ENCODE results near the gene COL4A1.

COL4A1 gene

GRCh38 chr13:110154410-110154933, 152.5 kb downstream of the COL4A1 start:
- DNase-seq, result peak; percentile 72

- no peak for DNase-seq
Observed at GRCh38 chr13:110152351-110152750, 154.6 kb downstream of the COL4A1 start.

DNA sequence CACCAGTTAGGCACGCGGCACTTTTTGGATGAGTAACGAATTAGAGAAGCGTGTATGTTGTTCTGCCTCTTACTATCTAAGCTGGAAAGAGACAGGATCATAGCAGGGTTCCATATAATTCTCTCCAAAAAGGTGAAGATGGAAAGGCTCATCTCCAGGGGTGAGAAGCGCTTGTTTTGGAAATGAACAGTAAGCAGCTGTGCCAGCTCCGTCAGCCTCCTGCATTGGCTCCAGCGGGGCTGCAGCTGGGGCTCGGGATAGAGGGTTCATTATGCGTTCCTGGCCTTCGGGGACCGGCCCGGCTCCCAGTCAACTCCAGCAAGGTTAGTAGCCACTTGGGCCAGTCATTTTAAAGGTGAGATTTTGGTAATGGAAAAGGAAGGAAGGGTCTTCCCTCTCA, 155.5 kb downstream of the COL4A1 start:
- DNase-seq, result no peak

- DNase-seq, result no peak
Observed at GRCh38 chr13:110150384-110151101, 156.4 kb downstream of the COL4A1 start.

DNA sequence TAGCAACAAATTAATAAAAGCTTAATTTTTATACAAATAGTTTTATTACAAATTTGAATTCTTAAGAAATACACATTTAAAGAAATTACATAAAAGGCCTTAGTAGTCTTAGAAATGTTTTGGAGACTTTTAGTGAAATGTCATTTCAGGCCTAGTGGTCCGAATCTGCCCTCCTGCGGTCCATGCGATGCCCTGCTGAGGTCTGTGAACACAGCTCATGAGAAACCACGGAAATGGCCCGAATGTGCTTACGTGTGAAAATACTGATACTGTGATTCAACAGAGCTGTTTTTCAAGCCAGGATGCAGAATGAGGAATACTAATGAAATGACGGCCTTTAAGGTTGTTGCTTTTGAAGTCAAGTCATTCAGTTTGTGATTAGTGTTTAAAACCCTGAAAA, 157.9 kb downstream of the COL4A1 start:
- no peak for DNase-seq

DNA sequence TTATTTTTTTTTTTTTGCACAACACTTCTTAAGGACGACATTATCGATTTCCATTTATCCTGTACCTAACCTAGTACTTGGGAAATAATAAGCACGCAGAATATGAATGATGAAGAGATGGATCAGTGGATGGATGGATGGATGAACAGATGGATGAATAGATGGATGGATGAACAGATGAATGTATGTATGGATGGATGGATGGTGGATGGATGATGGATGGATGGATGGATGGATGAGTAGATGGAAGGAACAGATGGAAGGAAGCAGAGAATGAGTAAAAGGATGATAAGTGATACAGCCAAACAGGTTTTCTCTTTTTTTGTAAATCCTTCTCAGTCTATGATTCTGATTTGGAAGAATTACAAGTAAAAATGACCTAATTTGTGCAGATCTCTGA, 166.9 kb downstream of the COL4A1 start:
- DNase-seq, result no peak

DNA sequence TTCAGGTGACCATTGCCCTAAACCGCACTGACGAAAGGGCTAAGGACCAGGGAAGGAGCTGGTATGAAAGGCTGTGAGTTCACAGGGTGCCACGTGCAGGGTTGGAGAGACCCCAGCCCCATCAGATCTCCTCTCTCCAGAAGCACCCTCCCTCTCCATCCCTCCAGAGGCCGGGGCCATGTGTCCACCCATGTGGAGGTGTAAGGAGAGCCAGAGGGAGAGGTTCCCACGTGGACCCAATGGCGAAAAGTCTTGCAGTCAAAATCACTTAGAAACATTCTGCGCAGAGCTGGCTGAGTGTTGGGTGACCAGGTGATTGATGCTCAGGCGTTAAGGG, 168.3 kb downstream of the COL4A1 start:
- no peak for DNase-seq

GRCh38 chr13:110138010-110138699, 168.8 kb downstream of the COL4A1 start:
- peak; percentile 89 for DNase-seq

DNA sequence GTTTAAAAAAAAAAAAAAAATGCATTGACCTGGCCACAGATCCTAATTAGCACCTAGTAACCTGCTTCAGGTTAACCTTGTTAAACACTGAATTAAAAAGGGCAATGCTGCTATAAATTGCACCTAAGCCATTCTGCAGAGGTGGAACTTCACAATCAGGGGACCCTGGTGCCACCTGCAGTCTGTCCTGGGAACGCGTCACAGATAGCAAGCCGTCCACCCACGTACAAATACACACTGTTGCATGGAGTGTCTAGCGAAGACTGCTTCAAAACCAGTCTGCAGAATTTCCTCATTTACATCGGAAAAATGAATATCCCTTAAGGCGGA, 169.3 kb downstream of the COL4A1 start:
- no peak for DNase-seq

GRCh38 chr13:110136660-110137585, 170.0 kb downstream of the COL4A1 start:
- DNase-seq, result peak; percentile 36

DNA sequence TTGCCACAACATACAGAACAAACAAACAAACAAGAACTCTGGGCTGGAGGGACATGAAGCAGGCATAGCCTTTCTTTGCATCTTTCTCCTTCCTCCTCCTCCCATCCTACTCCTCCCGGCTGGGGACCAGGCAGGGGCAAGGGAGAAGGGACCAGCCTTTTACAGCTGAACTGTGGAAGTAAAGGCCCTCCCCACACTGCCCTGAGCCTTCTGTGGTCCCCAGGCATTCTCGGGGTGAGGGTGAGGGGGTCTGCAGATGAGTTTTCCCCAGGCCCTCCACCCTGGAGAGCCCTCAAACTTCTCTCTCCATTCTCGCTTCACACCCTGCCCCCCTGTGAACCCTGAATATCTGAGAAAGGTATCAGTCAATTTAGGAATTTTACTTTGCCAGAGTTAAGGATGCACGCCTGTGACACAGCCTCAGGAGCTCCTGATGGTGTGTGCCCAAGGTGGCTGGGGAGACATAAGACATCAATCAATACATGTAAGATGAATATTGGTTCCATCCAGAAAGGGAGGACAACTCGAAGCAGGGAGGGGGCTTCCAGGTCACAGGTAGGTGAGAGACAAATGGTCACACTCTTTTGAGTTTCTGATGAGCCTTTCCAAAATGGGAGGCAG, 170.9 kb downstream of the COL4A1 start:
- DNase-seq, result no peak

DNA sequence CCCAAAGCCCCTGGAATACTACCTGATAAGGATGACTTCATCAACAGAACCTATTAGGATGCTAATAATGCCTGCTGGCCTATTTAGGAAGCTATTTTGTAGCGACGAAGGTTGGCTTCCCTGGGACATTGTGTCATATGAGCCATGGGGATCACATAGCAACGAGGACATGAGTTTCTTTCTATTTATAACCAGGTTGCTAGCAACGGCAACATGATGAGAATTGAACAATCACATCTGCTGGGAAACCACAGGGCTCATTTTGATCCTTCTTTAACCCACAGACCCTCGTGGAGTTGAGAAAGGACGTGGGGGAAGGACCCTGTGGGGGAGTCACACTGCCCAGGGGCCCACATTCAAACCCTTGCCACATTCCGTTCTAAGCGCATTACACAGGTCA, 172.2 kb downstream of the COL4A1 start:
- DNase-seq, result peak; percentile 56

DNA sequence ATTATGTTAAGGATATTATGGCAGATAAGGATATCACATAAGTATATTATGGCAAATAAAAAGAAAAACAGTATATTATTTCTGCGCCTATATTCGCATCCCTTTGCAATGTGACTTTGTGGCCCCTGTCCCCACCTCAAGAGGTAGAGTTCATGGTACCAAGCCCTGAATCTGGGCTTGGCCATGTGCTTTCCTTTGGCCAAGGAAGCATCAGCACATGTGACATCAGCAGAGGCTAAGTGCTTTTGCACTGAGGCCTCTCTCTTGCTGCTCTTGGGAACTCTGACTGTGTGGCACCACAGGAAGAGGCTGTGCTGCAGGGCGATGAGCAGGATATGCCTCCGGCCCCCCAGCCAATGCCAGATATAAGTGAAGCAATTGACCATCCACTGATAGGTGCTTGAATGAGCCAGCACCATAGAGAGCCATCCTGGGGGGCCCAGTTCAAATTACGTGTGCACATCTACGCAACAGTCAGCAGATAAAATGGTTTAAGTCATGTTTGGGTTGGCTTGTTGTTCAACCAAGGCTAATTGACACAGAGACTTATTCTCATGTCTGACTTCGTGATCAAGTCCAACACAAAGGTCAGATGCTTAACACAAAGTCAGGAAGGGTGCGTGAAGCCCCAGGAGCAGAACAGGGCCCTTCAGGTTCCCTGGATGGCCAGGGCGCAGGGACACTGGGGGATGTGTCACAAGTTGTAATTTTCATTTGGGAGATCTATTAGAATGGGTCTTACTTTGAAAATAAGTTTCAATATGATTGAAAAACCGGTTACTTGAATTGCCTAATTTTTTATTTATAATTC, 173.3 kb downstream of the COL4A1 start:
- DNase-seq, result no peak

DNA sequence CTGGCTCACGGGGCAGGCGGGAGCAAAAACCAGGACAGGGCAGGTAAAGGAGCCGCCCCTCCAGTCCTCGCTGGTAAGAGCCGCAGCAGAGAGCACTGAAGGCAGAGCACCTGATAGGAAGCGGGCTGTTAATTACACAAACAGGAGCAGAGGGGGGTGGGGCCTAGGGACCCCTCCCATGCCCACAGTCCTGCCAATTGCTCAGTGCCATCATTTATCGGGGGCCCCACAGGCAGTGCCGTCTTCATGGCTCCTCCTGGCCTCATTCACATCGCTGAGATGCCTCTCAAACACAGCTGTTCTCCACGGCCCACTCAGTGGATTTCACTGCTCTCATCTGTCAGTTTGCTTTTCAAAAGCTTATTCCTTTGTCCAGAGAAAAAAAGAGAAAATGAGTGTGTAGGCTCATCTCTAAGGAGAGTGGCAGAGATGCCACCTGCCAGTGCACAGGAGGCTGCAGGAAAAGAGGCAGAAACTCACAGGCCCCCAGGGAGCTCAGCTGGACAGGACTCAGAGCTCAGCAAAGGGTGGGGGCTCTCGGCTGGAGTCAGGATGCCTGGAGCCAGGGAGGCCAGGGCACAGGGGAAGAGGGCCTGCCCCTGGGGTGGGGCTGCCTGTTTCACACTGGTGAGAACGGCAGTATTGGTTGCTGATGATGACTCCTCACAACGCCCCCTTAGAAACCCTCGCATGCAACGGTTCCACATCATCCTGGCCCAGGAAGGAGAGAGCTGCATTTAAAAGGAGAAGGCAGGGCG, 174.6 kb downstream of the COL4A1 start:
- no peak for DNase-seq

DNA sequence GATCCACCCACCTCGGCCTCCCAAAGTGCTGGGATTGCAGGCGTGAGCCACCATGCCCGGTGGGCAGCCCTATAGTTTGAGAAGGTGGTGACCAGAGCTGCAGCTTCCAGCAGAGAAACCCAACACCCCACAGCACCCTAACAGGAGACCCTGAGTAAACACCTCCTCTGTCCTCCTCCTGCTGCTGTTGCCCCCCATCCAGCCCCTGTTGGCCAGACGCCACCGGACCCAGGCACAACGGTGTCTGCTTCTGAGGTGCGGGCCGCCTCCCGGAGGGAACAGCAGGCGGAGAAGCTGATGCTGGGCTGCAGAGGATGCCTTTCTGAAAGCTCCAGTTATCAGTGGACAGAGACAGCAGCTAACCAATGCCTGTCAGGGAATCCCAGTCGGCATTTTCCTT, 175.5 kb downstream of the COL4A1 start:
- DNase-seq, result no peak

DNA sequence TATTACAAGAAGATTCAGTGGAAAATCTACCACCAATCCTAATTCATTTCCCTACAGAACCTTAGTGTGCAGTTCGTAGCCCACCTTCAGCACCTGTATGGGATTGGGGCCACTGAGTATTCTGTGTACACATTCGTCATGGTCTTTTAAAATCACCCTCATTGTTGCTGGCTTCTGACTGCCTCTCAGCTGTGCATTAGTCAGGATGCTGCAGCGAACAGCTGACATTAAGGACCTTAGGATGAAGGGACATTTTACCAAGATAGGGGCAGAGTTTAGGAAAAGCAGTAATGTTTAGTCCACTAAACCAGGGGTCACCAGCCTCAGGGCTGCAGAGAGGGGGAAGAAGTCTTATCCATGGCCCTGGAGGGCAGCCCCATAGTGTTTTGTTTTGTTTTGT, 176.5 kb downstream of the COL4A1 start:
- no peak for DNase-seq

DNA sequence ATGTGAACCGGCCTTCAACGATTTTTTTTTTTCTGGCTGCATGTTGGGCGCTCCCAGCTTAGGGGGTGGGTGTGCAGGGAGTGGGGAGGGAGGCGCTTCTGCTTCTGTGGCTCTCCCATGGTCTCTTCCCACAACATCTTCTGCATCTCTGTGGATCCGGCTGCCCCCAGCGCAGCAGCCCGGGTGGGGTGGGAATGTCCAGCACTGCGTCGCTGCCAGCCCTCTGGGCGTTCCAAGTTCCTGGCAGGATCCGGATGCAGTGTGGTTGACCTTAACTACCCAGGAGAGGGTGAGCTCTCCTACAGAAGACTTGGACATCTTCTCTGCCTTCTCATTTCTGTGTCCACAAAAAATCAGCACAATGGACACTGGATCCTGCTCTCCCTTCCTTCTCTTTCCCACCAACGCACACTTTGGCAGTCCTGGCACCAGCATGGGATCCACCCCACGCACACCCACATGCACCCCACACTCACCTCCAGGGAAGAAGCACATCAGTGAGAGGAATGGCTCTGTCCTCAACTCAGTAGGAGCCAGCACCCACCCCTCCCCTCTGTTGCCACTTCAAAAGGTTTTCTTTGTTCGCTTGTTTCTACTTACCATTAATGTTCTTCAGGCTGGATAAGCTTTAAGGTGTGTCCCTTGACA, 177.3 kb downstream of the COL4A1 start:
- DNase-seq, result no peak

GRCh38 chr13:110129076-110129475, 177.9 kb downstream of the COL4A1 start:
- DNase-seq, result no peak

DNA sequence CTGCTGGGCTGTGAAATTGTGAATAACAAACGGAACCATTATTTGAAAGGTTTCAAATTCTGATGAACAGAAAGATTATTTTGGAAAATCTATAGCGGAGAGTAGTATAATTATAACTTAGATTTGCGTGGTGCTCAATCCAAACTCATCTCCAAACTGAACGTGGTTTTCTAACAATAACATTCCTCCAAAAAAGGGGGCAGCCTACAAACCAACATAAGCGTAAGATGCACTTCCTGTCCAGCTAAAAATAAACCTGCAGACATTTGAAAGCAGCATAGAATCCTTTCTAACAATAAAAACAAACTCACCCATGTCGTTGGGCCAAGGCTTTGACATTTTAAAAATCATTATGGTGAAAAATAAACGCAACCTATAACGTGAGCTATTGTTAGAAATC, 178.4 kb downstream of the COL4A1 start:
- DNase-seq, result no peak

GRCh38 chr13:110127986-110128511, 178.9 kb downstream of the COL4A1 start:
- no peak for DNase-seq

Measured in inflammatory macrophage treated with lipopolysaccharide for 4 hours (primary cell).